Mammary epithelial cell (primary cell): ENCODE measurements around the gene ERC1.

Experiments
- EZH2 ChIP-seq: IDR thresholded peaks from 2 replicates; pipeline ENCODE4 v1.6.1; 2012; ENCODE audit warnings: low read length, inconsistent platforms, borderline replicate concordance
- TF ChIP-seq, protein P1 (sequence below), 2 donors: IDR thresholded peaks in 1 of 2; conservative IDR thresholded peaks in 1 of 2; 2 replicates each; pipeline ENCODE4 v1.5.1; 2011 to 2012; ENCODE audit warnings: inconsistent platforms in 2 of 2, low read length in 2 of 2, mild to moderate bottlenecking in 2 of 2, control low read depth in 1 of 2, low read depth in 1 of 2; ENCODE audit not compliant: insufficient read depth in 1 of 2; ENCODE audit errors: extremely low read depth in 1 of 2

DNA sequence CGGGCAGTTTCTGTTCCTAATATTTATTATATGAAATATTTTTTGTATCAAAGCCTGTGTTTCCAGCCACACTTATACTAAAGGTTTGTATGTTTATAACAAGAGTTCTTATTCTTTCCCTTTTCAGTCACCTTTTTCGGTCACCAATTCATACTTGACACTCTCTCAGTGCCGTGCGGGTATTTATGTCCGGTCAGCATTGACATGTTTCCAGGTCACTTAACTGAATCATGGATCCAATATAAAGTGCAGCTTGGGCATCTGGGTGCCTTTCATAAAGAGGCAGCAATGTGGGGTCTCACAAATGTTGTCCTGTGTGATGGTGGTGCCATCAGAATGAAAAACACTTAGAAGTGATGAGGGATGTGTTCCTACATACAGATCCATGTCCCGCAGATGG is 141.3 kb downstream of the ERC1 start:
- TF ChIP-seq, protein P1, sequence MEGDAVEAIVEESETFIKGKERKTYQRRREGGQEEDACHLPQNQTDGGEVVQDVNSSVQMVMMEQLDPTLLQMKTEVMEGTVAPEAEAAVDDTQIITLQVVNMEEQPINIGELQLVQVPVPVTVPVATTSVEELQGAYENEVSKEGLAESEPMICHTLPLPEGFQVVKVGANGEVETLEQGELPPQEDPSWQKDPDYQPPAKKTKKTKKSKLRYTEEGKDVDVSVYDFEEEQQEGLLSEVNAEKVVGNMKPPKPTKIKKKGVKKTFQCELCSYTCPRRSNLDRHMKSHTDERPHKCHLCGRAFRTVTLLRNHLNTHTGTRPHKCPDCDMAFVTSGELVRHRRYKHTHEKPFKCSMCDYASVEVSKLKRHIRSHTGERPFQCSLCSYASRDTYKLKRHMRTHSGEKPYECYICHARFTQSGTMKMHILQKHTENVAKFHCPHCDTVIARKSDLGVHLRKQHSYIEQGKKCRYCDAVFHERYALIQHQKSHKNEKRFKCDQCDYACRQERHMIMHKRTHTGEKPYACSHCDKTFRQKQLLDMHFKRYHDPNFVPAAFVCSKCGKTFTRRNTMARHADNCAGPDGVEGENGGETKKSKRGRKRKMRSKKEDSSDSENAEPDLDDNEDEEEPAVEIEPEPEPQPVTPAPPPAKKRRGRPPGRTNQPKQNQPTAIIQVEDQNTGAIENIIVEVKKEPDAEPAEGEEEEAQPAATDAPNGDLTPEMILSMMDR (conservative IDR thresholded peaks at IDR 0.05 in 1 of 2, IDR thresholded peaks at IDR 0.05 in 1 of 2; ENCODE audit: extremely low read depth in 1 of 2, insufficient read depth in 1 of 2, low read depth in 1 of 2, low read length in 2 of 2), result no peak
- TF ChIP-seq EZH2, result no peak
